H9 (cell line): ENCODE measurements around the gene TPPP2. TPM values are rescaled to one million over a fixed set of nuclear protein-coding genes. Genes with fewer than 3 reads are reported as not detected.

Experiments
- DNase-seq: peaks from one replicate; pipeline ENCODE4 v3.0.0-alpha.2; 2017
- H2AFZ ChIP-seq: one replicate; pipeline ENCODE4 v1.6.1; 2013; ENCODE audit warnings: mild to moderate bottlenecking, low read length, control low read depth, moderate library complexity
- H2AK5ac ChIP-seq: 2 replicates; pipeline ENCODE4 v1.6.1; 2013; ENCODE audit warnings: low read length, control low read depth, mixed read lengths; ENCODE audit not compliant: insufficient read length
- H2BK120ac ChIP-seq: one replicate; pipeline ENCODE4 v1.6.1; 2013; ENCODE audit warnings: low read depth, mild to moderate bottlenecking, low read length, control low read depth, inconsistent platforms; ENCODE audit not compliant: poor library complexity, severe bottlenecking
- H2BK12ac ChIP-seq: 2 replicates; pipeline ENCODE4 v1.6.1; 2013; ENCODE audit warnings: low read length, control low read depth, mixed read lengths, low read depth; ENCODE audit not compliant: insufficient read length
- H2BK15ac ChIP-seq: 2 replicates; pipeline ENCODE4 v1.6.1; 2013; ENCODE audit warnings: low read depth, low read length, control low read depth
- H2BK20ac ChIP-seq: one replicate; pipeline ENCODE4 v1.6.1; 2013; ENCODE audit warnings: low read depth, mild to moderate bottlenecking, low read length, control low read depth, inconsistent platforms; ENCODE audit not compliant: poor library complexity, severe bottlenecking
- H2BK5ac ChIP-seq: 2 replicates; pipeline ENCODE4 v1.6.1; 2013; ENCODE audit warnings: low read length, control low read depth, mixed read lengths; ENCODE audit not compliant: insufficient read length
- H3K14ac ChIP-seq: 2 replicates; pipeline ENCODE4 v1.6.1; 2013; ENCODE audit warnings: low read length, control low read depth; ENCODE audit not compliant: insufficient read depth
- H3K18ac ChIP-seq: 2 replicates; pipeline ENCODE4 v1.6.1; 2013; ENCODE audit warnings: low read depth, mild to moderate bottlenecking, mixed read lengths, low read length, control low read depth; ENCODE audit not compliant: insufficient read length
- H3K23ac ChIP-seq: 2 replicates; pipeline ENCODE4 v1.6.1; 2013; ENCODE audit warnings: low read length, control low read depth, mixed read lengths, low read depth; ENCODE audit not compliant: insufficient read length
- H3K23me2 ChIP-seq: 2 replicates; pipeline ENCODE4 v1.6.1; 2013; ENCODE audit warnings: low read depth, mild to moderate bottlenecking, mixed read lengths, low read length, control low read depth; ENCODE audit not compliant: insufficient read length, poor library complexity, severe bottlenecking
- H3K27ac ChIP-seq: 2 replicates; pipeline ENCODE4 v1.5.1; 2013; ENCODE audit warnings: low read length, control low read depth, mixed read lengths, low read depth; ENCODE audit not compliant: insufficient read length
- H3K27me3 ChIP-seq: 2 replicates; pipeline ENCODE4 v1.6.1; 2013; ENCODE audit warnings: low read length, control low read depth, inconsistent platforms; ENCODE audit not compliant: insufficient read depth
- H3K4ac ChIP-seq: 2 replicates; pipeline ENCODE4 v1.6.1; 2013; ENCODE audit warnings: low read depth, mild to moderate bottlenecking, control low read depth, inconsistent platforms, low read length, moderate library complexity
- H3K4me1 ChIP-seq: 2 replicates; pipeline ENCODE4 v1.6.1; 2013; ENCODE audit warnings: low read length, control low read depth, inconsistent platforms; ENCODE audit not compliant: insufficient read depth
- H3K4me2 ChIP-seq: 2 replicates; pipeline ENCODE4 v1.6.1; 2013; ENCODE audit warnings: low read length, control low read depth, mixed read lengths; ENCODE audit not compliant: insufficient read length, insufficient read depth
- H3K56ac ChIP-seq: 2 replicates; pipeline ENCODE4 v1.6.1; 2013; ENCODE audit warnings: low read depth, mild to moderate bottlenecking, mixed read lengths, low read length, control low read depth; ENCODE audit not compliant: insufficient read length
- H3K79me1 ChIP-seq: 2 replicates; pipeline ENCODE4 v1.6.1; 2013; ENCODE audit warnings: low read depth, mild to moderate bottlenecking, moderate library complexity, low read length, control low read depth, inconsistent platforms; ENCODE audit not compliant: insufficient read depth, poor library complexity, severe bottlenecking
- H3K79me2 ChIP-seq: 2 replicates; pipeline ENCODE4 v1.6.1; 2013; ENCODE audit warnings: low read length, control low read depth, inconsistent platforms; ENCODE audit not compliant: insufficient read depth
- H3K9ac ChIP-seq: 2 replicates; pipeline ENCODE4 v1.6.1; 2013; ENCODE audit warnings: low read length, control low read depth, mixed read lengths; ENCODE audit not compliant: insufficient read length; ENCODE audit errors: extremely low read depth
- H3K9me3 ChIP-seq: one replicate; pipeline ENCODE4 v1.6.1; 2013; ENCODE audit warnings: low read depth, low read length, inconsistent platforms; ENCODE audit not compliant: control insufficient read depth
- H3T11ph ChIP-seq: one replicate; pipeline ENCODE4 v1.6.1; 2013; ENCODE audit warnings: mild to moderate bottlenecking, low read length, control low read depth, inconsistent platforms
- H4K20me1 ChIP-seq: one replicate; pipeline ENCODE4 v1.6.1; 2013; ENCODE audit not compliant: control insufficient read depth, insufficient read length, insufficient read depth
- H4K5ac ChIP-seq: 2 replicates; pipeline ENCODE4 v1.6.1; 2013; ENCODE audit warnings: low read depth, mild to moderate bottlenecking, mixed read lengths, low read length, control low read depth; ENCODE audit not compliant: insufficient read length
- H4K8ac ChIP-seq: replicated peaks from 2 replicates; pipeline ENCODE4 v1.6.1; 2013; ENCODE audit warnings: low read length, control low read depth, mixed read lengths, low read depth; ENCODE audit not compliant: insufficient read length
- H4K91ac ChIP-seq: 2 replicates; pipeline ENCODE4 v1.6.1; 2013; ENCODE audit warnings: low read depth, mild to moderate bottlenecking, moderate library complexity, mixed read lengths, low read length, control low read depth; ENCODE audit not compliant: insufficient read length
- H3K27ac Mint-ChIP-seq, 3 experiments: 2 replicates in 2 of 3; 3 replicates in 1 of 3; pipeline ENCODE4 v1.8.0; 2020 to 2021; ENCODE audit warnings: mixed read lengths in 3 of 3, mild to moderate bottlenecking in 1 of 3, moderate library complexity in 1 of 3
- H3K27me3 Mint-ChIP-seq: 2 replicates; pipeline ENCODE4 v1.8.0; 2021; ENCODE audit warnings: low read depth, mild to moderate bottlenecking, moderate library complexity, mixed read lengths
- H3K36me3 Mint-ChIP-seq, 3 experiments: 2 replicates in 2 of 3; 3 replicates in 1 of 3; pipeline ENCODE4 v1.8.0; 2020 to 2021; ENCODE audit warnings: low read depth in 3 of 3, mixed read lengths in 3 of 3; ENCODE audit not compliant: insufficient read depth in 1 of 3
- H3K4me1 Mint-ChIP-seq, 2 experiments: 2 replicates each; pipeline ENCODE4 v1.8.0; 2020; ENCODE audit warnings: mixed read lengths in 2 of 2
- H3K4me3 Mint-ChIP-seq, 2 experiments: 2 replicates in 1 of 2; 3 replicates in 1 of 2; pipeline ENCODE4 v1.8.0; 2020 to 2021; ENCODE audit warnings: mild to moderate bottlenecking in 2 of 2, mixed read lengths in 2 of 2, moderate library complexity in 1 of 2
- H3K9me3 Mint-ChIP-seq, 2 experiments: 2 replicates in 1 of 2; 3 replicates in 1 of 2; pipeline ENCODE4 v1.8.0; 2020; ENCODE audit warnings: mild to moderate bottlenecking in 2 of 2, mixed read lengths in 2 of 2, moderate library complexity in 1 of 2
- CTCF ChIP-seq: fragments of 200-600 bp; sonication (generic); conservative IDR thresholded peaks from 3 replicates; pipeline ENCODE4 v1.8.0; 2021; ENCODE audit warnings: antibody characterized with exemption, mild to moderate bottlenecking
- WGBS: extraction: QIAGEN DNeasy Blood & Tissue Kit; methylation state at CpG from one replicate; pipeline ENCODE4 v1.1.7; 2013; ENCODE audit warnings: missing lambda C conversion rate, low lambda C conversion rate, mixed read lengths; ENCODE audit not compliant: insufficient read length; ENCODE audit errors: extremely low coverage; 5-methylcytosine and 5-hydroxymethylcytosine counted together
- total RNA-seq: library from RNA; stranded (reverse); gene quantifications from 2 replicates; pipeline ENCODE4 v1.2.1, GENCODE V29; 2021

Gene TPPP2
- total RNA-seq, 1 experiment from 2014 or later = not detected

- H3K79me2 ChIP-seq = no peaks in the 10 kb centered on the region
- WGBS = no CpG with 5 or more reads among the region's 10 CpGs
- no peak overlapping the region for H4K5ac ChIP-seq
- Mint-ChIP-seq H3K27me3 (no peaks in the 10 kb centered on the region), H3K36me3 (peaks cover 59 to 92% (median 88%) of the 10 kb centered on the region in 3 experiments), H3K4me3 (no peak overlapping the region), H3K4me1 (no peaks in the 10 kb centered on the region), H3K9me3 (no peaks in the 10 kb centered on the region), H3K27ac (no peak overlapping the region)
- no peak for DNase-seq
- H2BK12ac ChIP-seq = no peak overlapping the region
- H3T11ph ChIP-seq = no peak overlapping the region
- H2BK20ac ChIP-seq = no peak overlapping the region
- no peak overlapping the region for H3K56ac ChIP-seq
- no peak overlapping the region for H3K4ac ChIP-seq
- no peak overlapping the region for H2AFZ ChIP-seq
- H2AK5ac ChIP-seq = no peak overlapping the region
- no peak for TF ChIP-seq CTCF
- no peaks in the 10 kb centered on the region for H3K9me3 ChIP-seq
- no peak overlapping the region for H2BK120ac ChIP-seq
- H3K14ac ChIP-seq = no peak overlapping the region
- H2BK5ac ChIP-seq = no peak overlapping the region
- H4K20me1 ChIP-seq = no peaks in the 10 kb centered on the region
- no peak overlapping the region for H3K9ac ChIP-seq
- no peaks in the 10 kb centered on the region for H3K4me1 ChIP-seq
- no peak overlapping the region for H3K4me2 ChIP-seq
- no peak overlapping the region for H3K27ac ChIP-seq
- H3K18ac ChIP-seq = no peak overlapping the region
- no peaks in the 10 kb centered on the region for H3K79me1 ChIP-seq
- no peak overlapping the region for H3K23ac ChIP-seq
- H3K27me3 ChIP-seq = no peaks in the 10 kb centered on the region
- no peak overlapping the region for H2BK15ac ChIP-seq
- no peaks in the 10 kb centered on the region for H3K23me2 ChIP-seq
- H4K8ac ChIP-seq = no peak overlapping the region
- H4K91ac ChIP-seq = no peak overlapping the region
These were observed 48.7 kb downstream of the TPPP2 start for GRCh38 chr14:21078726-21079125.
